K562 treated with DMSO at 1 percent for 24 hours (cell line): ENCODE data around the gene BTBD10. TPM values are rescaled to one million over a fixed set of nuclear protein-coding genes. Genes with fewer than 3 reads are reported as not detected.

Source experiments
- total RNA-seq: library from RNA; unstranded; fragments of 300-600 nt; gene quantifications from 2 replicates; pipeline ENCODE4 v1.2.3, GENCODE V29; 2022; ENCODE audit warnings: low read depth; ENCODE audit not compliant: insufficient read depth

BTBD10 gene
- total RNA-seq, result 9.0 and 12.1 TPM in 2 replicates

DNA sequence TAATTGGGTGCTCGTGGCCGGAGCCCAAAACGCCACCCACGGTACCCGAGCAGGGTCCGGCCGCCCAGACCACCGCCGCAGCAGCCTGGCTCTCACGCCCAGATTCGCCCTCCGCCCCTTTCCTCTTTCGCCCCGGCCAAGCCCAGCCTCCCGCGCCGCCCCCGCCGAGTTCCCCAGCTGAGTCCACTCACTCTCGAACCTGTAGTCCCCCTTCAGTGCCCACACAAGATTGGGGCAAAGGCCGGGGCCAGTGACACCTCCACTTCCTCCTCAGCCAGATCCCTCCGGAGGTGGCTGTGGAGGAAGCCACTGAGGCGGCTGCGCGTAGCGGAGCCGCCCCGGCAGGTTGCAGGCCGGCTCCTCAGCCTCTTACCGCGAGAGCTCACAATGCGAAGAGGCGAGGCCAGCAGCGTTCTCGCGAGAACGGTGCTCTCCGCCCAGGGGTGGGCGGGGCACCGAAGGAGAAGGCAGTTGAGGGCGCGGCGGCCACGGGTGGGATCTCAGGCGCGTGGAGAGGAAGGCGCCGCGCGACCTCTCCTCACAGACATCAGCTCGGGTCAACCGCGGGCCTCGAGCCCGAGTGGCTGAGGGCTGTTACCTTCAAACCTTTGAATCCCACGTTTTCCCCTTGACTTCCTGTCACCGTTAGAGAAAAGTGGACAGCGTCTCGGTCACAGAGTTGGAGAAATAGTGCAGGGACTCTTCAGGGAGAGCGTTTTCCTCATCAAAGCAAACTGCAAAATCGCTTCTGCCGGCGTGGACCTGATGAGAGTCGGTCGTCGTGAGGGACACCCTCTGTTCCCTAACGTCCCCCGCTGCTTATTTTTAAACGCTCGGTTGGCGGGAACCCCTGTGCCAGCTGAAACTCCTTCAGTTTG, at the start of gene BTBD10:
Gene BTBD10 (minus strand): TSS at position 322 of the 878 bp plus-strand sequence. CDS start 18,098 bp downstream, outside the sequence.

DNA sequence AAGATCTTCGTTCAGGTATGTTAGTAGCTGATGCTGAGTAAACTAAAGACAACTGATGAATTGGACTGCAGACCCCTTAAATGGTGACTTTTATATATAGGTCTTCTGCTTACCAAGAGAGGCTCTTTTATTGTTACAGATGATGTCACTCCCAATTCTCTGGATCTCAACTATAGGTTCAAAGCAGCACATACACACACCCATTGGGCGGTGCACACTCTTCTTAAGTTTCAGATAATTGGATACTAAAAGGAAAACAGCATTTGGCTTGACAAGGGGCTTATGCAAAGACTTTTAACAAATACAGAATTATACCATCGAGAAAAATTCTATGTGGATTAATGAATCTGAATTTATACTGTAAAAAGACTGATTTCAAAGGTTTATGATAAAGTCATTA, 32.9 kb upstream of the BTBD10 start, which contains the start of gene PTH:
Gene PTH (minus strand): TSS at position 69 of the 400 bp plus-strand sequence. CDS start 3,142 bp downstream, outside the sequence.

Other genes with a start within 250 kb of the BTBD10 start
- gene BMAL1, start 185.4 kb downstream of the BTBD10 start, total RNA-seq, result 1.2 and 3.0 TPM in 2 replicates
- not detected in 2 replicates for gene PTH, start 32.8 kb upstream of the BTBD10 start, total RNA-seq
- 17.5 and 26.1 TPM in 2 replicates for gene FAR1, start 205.4 kb upstream of the BTBD10 start, total RNA-seq